Adrenal gland (tissue), 5 donors: ENCODE data around the gene SPRY2.

Source experiments
- CTCF ChIP-seq, 6 experiments: fragments of 450-650 bp in 4 of 6; fragments of 200-600 bp in 2 of 6; sonication (generic) in 1 of 6; IDR thresholded peaks; 1 replicate in 5 of 6; 2 replicates in 1 of 6; pipeline versions ENCODE4 v1.5.1 to v1.8.0; 2016 to 2021; ENCODE audit warnings: antibody characterized with exemption in 6 of 6, mild to moderate bottlenecking in 2 of 6, moderate library complexity in 1 of 6
- POLR2A ChIP-seq, 2 donors: fragments of 450-650 bp; IDR thresholded peaks; one replicate each; pipeline ENCODE4 v1.6.1; 2017; ENCODE audit warnings: antibody characterized with exemption in 2 of 2, mild to moderate bottlenecking in 2 of 2, moderate library complexity in 1 of 2
- donor health status: DM: no; HTN: no; CAD: no.

DNA sequence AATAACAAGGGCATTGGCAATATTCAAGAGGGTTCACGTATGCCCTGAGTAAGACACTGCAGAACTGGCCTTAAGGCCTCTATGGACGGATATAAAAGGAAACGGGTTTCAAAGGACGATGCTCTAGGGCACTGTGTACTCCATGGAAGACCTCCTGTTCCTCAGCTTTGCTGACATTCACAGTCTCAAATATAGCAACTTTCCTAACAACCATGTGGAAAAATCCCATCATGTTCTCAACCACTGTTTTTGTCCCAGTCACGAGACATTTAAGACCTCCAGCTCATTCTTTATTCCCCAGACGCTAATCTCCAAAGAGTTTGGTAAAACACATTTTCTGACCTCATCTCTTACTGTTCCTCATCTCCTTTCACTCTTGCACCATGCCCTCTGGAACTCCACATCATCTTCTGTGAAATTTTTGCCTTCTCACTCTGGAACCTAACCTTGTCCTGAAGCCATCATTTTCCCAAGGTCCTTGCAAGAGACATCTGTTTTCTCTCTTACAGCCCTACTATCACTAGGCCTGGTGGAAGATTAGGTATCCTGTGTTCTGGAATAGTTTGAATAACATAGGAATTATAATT, 37.6 kb downstream of the SPRY2 start:
- TF ChIP-seq CTCF (IDR thresholded peaks at IDR 0.05) = no peak
- TF ChIP-seq POLR2A (IDR thresholded peaks at IDR 0.05) = no peak
